SK-N-DZ (cell line): Measurements from ENCODE around the gene PCGF6.

Experiments used
- DNase-seq: peaks from one replicate; pipeline ENCODE4 v3.0.0-alpha.2; 2015; ENCODE audit warnings: low spot score

The PCGF6 gene

GRCh38 chr10:103327906-103328305 is 23.0 kb downstream of the PCGF6 start:
- no peak for DNase-seq

GRCh38 chr10:103316087-103316486 is 34.9 kb downstream of the PCGF6 start:
- DNase-seq: no peak

GRCh38 chr10:103310197-103310596 is 40.7 kb downstream of the PCGF6 start:
- no peak for DNase-seq

GRCh38 chr10:103307594-103307993 is 43.3 kb downstream of the PCGF6 start:
- DNase-seq: no peak

GRCh38 chr10:103295374-103296015 is 55.4 kb downstream of the PCGF6 start:
- DNase-seq: no peak

GRCh38 chr10:103291588-103291987 is 59.4 kb downstream of the PCGF6 start:
- DNase-seq: no peak

- DNase-seq: no peak
These were observed 62.9 kb downstream of the PCGF6 start for GRCh38 chr10:103287992-103288391.

GRCh38 chr10:103284170-103284569 is 66.8 kb downstream of the PCGF6 start:
- DNase-seq: no peak

- no peak for DNase-seq
These were observed 68.0 kb downstream of the PCGF6 start for GRCh38 chr10:103282961-103283360.

- DNase-seq: peak; percentile 92
These were observed 69.2 kb downstream of the PCGF6 start for GRCh38 chr10:103281753-103282152.

GRCh38 chr10:103280506-103280905 is 70.4 kb downstream of the PCGF6 start:
- DNase-seq: no peak

GRCh38 chr10:103280031-103280430 is 70.9 kb downstream of the PCGF6 start:
- DNase-seq: no peak

- peak; percentile 36 for DNase-seq
These were observed 72.1 kb downstream of the PCGF6 start for GRCh38 chr10:103278862-103279298.

GRCh38 chr10:103278537-103278823 is 72.5 kb downstream of the PCGF6 start:
- no peak for DNase-seq

- peak; percentile 30 for DNase-seq
These were observed 73.0 kb downstream of the PCGF6 start for GRCh38 chr10:103277713-103278536.

GRCh38 chr10:103276896-103277712 is 73.8 kb downstream of the PCGF6 start, which contains the start of gene INA:
INA (plus strand) TSS chr10:103277138; CDS start chr10:103277212, 74 bp downstream.
- peak; percentile 85 for DNase-seq

GRCh38 chr10:103276251-103276895 is 74.6 kb downstream of the PCGF6 start:
- DNase-seq: peak; percentile 46

GRCh38 chr10:103273041-103273441 is 77.9 kb downstream of the PCGF6 start:
- no peak for DNase-seq

GRCh38 chr10:103265717-103266329 is 85.1 kb downstream of the PCGF6 start:
- no peak for DNase-seq

- DNase-seq: no peak
These were observed 88.7 kb downstream of the PCGF6 start for GRCh38 chr10:103262229-103262628.

- DNase-seq: no peak
These were observed 91.0 kb downstream of the PCGF6 start for GRCh38 chr10:103259989-103260388.
